PC-9 (cell line): Measurements from ENCODE around the gene IL1RAP. TPM values are rescaled to one million over a fixed set of nuclear protein-coding genes. Genes with fewer than 3 reads are reported as not detected.
A peak's percentile ranks its signal among the peaks of the same experiment; 100 is the strongest.

Experiments used
- BruUV-seq: library from RNA; stranded (reverse); fragments of 400-500 nt; replicated peaks from 2 replicates; lab custom pipeline; 2021; lab: Mats Ljungman, UMichigan
- CTCF ChIA-PET: fragments of 300-600 bp; sonication (Branson Sonifier 250); formaldehyde crosslinking; loops from one replicate; lab custom pipeline; 2022; ENCODE audit warnings: antibody characterized with exemption; lab: Charles Lee
- POLR2A ChIA-PET: fragments of 300-600 bp; sonication (Branson Sonifier 250); formaldehyde crosslinking; loops from one replicate; lab custom pipeline; 2022; ENCODE audit warnings: antibody characterized with exemption; ENCODE audit not compliant: unreplicated experiment; lab: Charles Lee
- DNase-seq, 2 experiments: peaks; one replicate each; pipeline versions ENCODE4 v3.0.0 to v3.0.0-alpha.2; 2015 to 2022; ENCODE audit warnings: mixed read lengths in 1 of 2
- H2AFZ ChIP-seq: fragments of 200-600 bp; sonication (generic); 2 replicates; pipeline ENCODE4 v1.8.1; 2017; ENCODE audit warnings: antibody characterized with exemption
- H3F3A ChIP-seq: fragments of 200-600 bp; sonication (generic); 2 replicates; pipeline ENCODE4 v1.8.1; 2017; ENCODE audit warnings: antibody characterized with exemption, mild to moderate bottlenecking, low read depth; ENCODE audit not compliant: insufficient read depth
- H3K27ac ChIP-seq: fragments of 200-600 bp; sonication (generic); 2 replicates; pipeline ENCODE4 v1.6.1; 2016; ENCODE audit warnings: mixed run types
- H3K27me3 ChIP-seq: fragments of 200-600 bp; sonication (generic); 2 replicates; pipeline ENCODE4 v1.6.1; 2016; ENCODE audit warnings: low read depth, mixed run types; ENCODE audit not compliant: insufficient read depth
- H3K36me3 ChIP-seq: fragments of 200-600 bp; sonication (generic); 2 replicates; pipeline ENCODE4 v1.6.1; 2016; ENCODE audit warnings: low read depth, mixed run types
- H3K4me1 ChIP-seq: fragments of 200-600 bp; sonication (generic); replicated peaks from 2 replicates; pipeline ENCODE4 v1.6.1; 2016; ENCODE audit warnings: mixed run types; ENCODE audit not compliant: insufficient read depth
- H3K4me2 ChIP-seq: fragments of 200-600 bp; sonication (generic); 2 replicates; pipeline ENCODE4 v1.6.1; 2017; ENCODE audit warnings: mixed run types
- H3K4me3 ChIP-seq: fragments of 200-600 bp; sonication (generic); 2 replicates; pipeline ENCODE4 v1.6.1; 2016; ENCODE audit warnings: mixed run types
- H3K79me2 ChIP-seq: fragments of 200-600 bp; sonication (generic); 2 replicates; pipeline ENCODE4 v1.6.1; 2017; ENCODE audit warnings: low read depth, mixed run types
- H3K9me2 ChIP-seq: fragments of 200-600 bp; sonication (generic); 2 replicates; pipeline ENCODE4 v1.8.1; 2017; ENCODE audit warnings: mild to moderate bottlenecking; ENCODE audit not compliant: insufficient read depth
- H3K9me3 ChIP-seq: fragments of 200-600 bp; sonication (generic); 2 replicates; pipeline ENCODE4 v1.8.1; 2016; ENCODE audit warnings: low read depth; ENCODE audit not compliant: insufficient read depth
- H4K20me1 ChIP-seq: fragments of 200-600 bp; sonication (generic); 2 replicates; pipeline ENCODE4 v1.8.1; 2017; ENCODE audit not compliant: insufficient read depth
- CTCF ChIP-seq: fragments of 200-600 bp; sonication (generic); conservative IDR thresholded peaks from 2 replicates; pipeline ENCODE4 v1.6.1; 2017; ENCODE audit warnings: mixed run types, antibody characterized with exemption, mild to moderate bottlenecking, moderate library complexity
- EZH2 ChIP-seq: fragments of 200-600 bp; sonication (generic); IDR thresholded peaks from 2 replicates; pipeline ENCODE4 v1.8.0; 2017; ENCODE audit warnings: antibody characterized with exemption, low read depth
- intact Hi-C: fragments of 100-400 bp; cut with micrococcal nuclease; formaldehyde crosslinking; loops from one replicate; pipeline ENCODE4 v1.10.0; 2022; ENCODE audit not compliant: unreplicated experiment
- total RNA-seq: library from RNA; stranded (reverse); gene quantifications from 2 replicates; pipeline ENCODE4 v1.2.3, GENCODE V29; 2021

IL1RAP gene
- total RNA-seq, 1 experiment from 2014 or later: 13.3 TPM

DNA sequence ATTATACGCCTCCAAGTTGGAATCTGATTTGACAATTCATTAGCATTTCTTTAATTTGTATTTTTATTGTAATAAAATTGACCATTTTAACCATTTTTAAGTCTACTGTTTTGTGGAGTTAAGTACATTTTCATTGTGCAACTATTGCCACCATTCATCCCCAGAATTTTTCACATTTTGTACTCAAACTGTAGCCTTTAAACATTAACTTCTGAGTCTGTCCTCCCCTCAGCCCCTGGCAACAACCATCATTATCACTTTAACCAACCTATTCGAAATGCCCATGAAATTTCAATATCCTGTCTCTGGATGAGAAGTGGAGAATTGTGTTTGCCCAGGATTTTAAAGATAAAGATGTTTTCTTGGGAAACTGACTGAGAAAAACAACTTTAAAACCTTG lies 27.7 kb downstream of the IL1RAP start:
- H3F3A ChIP-seq: no peaks in the 10 kb centered on the region
- DNase-seq: no peak
- intact Hi-C loops: no loop called here
- TF ChIP-seq EZH2 (no peak), CTCF (no peak)
- no peak overlapping the region for H3K4me2 ChIP-seq
- CTCF ChIA-PET: no interaction called here
- H3K4me3 ChIP-seq: no peak overlapping the region
- no peaks in the 10 kb centered on the region for H3K27me3 ChIP-seq
- H3K79me2 ChIP-seq: no peaks in the 10 kb centered on the region
- H4K20me1 ChIP-seq: no peaks in the 10 kb centered on the region
- H3K36me3 ChIP-seq: no peaks in the 10 kb centered on the region
- BruUV-seq: no TSS peak
- H3K9me2 ChIP-seq: no peaks in the 10 kb centered on the region
- POLR2A ChIA-PET: no interaction called here
- no peak overlapping the region for H2AFZ ChIP-seq
- no peaks in the 10 kb centered on the region for H3K9me3 ChIP-seq
- no peak overlapping the region for H3K27ac ChIP-seq
- H3K4me1 ChIP-seq: no peaks in the 10 kb centered on the region

DNA sequence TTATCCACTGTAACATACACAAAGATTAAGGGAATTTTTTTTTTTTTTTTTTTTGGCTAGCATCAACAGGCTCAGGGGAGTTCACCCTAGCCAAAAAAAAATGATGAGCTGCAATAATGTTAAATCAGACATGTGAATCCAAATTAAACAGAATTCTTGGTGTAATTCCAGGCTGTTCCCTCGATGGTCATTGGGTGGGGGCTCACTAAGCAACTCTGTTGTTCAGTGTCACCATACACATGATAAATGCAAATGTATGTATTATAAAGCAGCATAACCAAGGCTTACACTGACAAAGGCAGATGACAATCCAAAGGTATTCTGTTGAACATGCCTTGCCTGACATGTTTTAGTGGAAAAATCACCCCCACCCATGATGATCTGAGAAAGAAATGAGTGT lies 29.0 kb downstream of the IL1RAP start:
- no peaks in the 10 kb centered on the region for H4K20me1 ChIP-seq
- H3K4me3 ChIP-seq: no peak overlapping the region
- no peaks in the 10 kb centered on the region for H3K9me2 ChIP-seq
- no peak overlapping the region for H2AFZ ChIP-seq
- ChIA-PET CTCF (no interaction called here), POLR2A (no interaction called here)
- no peak overlapping the region for H3K4me2 ChIP-seq
- no peaks in the 10 kb centered on the region for H3K9me3 ChIP-seq
- no peaks in the 10 kb centered on the region for H3K4me1 ChIP-seq
- no peaks in the 10 kb centered on the region for H3K36me3 ChIP-seq
- H3K27me3 ChIP-seq: no peaks in the 10 kb centered on the region
- no peaks in the 10 kb centered on the region for H3K79me2 ChIP-seq
- no TSS peak for BruUV-seq
- intact Hi-C loops: no loop called here
- no peak for TF ChIP-seq CTCF
- TF ChIP-seq EZH2: no peak
- no peak for DNase-seq
- no peak overlapping the region for H3K27ac ChIP-seq
- no peaks in the 10 kb centered on the region for H3F3A ChIP-seq

DNA sequence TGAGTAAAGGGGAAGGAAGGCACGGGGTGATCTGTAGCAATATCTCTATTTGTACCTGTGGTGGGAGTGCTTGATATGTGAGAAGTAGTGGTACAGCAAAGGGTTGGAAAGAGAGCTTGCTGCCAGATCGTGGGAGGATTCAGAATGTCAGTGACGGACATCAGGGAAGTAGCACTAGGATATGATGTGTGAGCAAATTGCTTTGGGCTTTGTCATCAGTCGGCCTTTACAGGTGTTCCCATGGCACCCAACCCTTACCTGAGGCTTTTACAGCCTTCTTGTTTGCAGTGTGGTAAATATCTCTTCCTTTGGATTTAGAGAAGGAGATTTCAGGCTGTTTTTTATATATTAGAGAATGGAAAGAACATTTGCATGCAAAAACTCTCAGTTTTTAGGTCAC lies 29.8 kb downstream of the IL1RAP start:
- POLR2A ChIA-PET: no interaction called here
- Histone ChIP-seq H3F3A (no peaks in the 10 kb centered on the region), H3K9me2 (no peaks in the 10 kb centered on the region), H3K79me2 (no peaks in the 10 kb centered on the region), H3K27me3 (no peaks in the 10 kb centered on the region), H2AFZ (no peak overlapping the region), H3K4me2 (no peak overlapping the region), H3K27ac (no peak overlapping the region), H3K4me1 (no peaks in the 10 kb centered on the region), H3K4me3 (no peak overlapping the region), H4K20me1 (no peaks in the 10 kb centered on the region), H3K36me3 (no peaks in the 10 kb centered on the region), H3K9me3 (no peaks in the 10 kb centered on the region)
- BruUV-seq: no TSS peak
- intact Hi-C loops: no loop called here
- peak; percentile 47 to 56 for DNase-seq
- CTCF ChIA-PET: interaction anchor here (0.5 kb wide), 1 partner anchor 1336 kb away, joined by 3 read pairs; no protein-coding TSS in a partner anchor
- no peak for TF ChIP-seq EZH2
- no peak for TF ChIP-seq CTCF
